Omental fat pad (tissue), 4 donors: ENCODE results near the gene SEMA3B. TPM values are rescaled to one million over a fixed set of nuclear protein-coding genes. Genes with fewer than 3 reads are reported as not detected.

Source experiments
- ATAC-seq: fragments of 150-250 bp; one replicate; pipeline ENCODE4 v1.9.1; 2016; ENCODE audit warnings: mild to moderate bottlenecking, moderate library complexity; ENCODE audit not compliant: low FRiP score
- DNase-seq: peaks from one replicate; pipeline ENCODE4 v3.0.0-alpha.2; 2019; ENCODE audit warnings: low spot score
- CTCF ChIP-seq, 3 donors: fragments of 450-650 bp; IDR thresholded peaks; one replicate each; pipeline ENCODE4 v1.5.1; 2016 to 2017; ENCODE audit warnings: antibody characterized with exemption in 3 of 3, mild to moderate bottlenecking in 3 of 3, moderate library complexity in 2 of 3
- total RNA-seq, 4 donors: library from RNA; depleted of rRNA; stranded (reverse); fragments of >200 nt; gene quantifications; one replicate each; pipeline ENCODE4 v1.1.0, GENCODE V29; 2016

The SEMA3B gene
- 10 to 100 TPM; 14.2 to 94.1 (median 45.4) TPM for total RNA-seq

DNA sequence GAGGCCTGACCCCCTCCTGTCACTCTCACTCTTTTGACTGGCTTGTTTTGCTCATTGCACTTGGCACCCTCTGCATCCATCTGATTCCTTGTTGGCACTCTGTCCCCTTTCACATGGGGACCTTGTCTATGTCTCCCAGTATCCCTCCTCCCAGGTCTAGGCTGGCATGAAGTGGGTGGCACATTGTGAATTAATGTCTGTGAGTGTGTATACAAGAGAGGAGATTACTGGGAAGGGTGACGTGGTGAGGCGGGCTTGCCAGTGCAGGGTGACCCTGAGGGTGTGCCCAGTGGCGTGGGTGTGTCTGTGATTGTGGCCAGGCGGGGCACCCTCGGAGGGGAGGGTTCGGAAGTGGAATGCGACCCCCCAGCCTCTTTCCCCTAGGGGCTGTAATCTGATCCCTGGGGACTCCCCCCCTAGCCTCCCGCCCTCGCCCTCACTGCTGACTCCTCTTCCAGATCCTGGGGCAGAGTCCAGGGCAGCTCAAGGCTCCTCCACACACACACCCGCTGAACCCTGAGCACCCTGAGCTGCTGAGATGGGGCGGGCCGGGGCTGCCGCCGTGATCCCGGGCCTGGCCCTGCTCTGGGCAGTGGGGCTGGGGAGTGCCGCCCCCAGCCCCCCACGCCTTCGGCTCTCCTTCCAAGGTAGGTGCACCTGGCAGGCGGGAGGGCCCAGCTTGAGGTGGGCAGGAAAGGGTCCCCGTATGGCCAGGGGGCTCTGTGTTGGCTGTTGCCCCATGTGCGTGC lies at the start of gene SEMA3B:
TSS of gene SEMA3B (plus strand) at position 445 of the 749 bp plus-strand sequence. CDS start at position 539, 94 bp downstream.
- ATAC-seq, result peak; percentile 6
- DNase-seq, result no peak

DNA sequence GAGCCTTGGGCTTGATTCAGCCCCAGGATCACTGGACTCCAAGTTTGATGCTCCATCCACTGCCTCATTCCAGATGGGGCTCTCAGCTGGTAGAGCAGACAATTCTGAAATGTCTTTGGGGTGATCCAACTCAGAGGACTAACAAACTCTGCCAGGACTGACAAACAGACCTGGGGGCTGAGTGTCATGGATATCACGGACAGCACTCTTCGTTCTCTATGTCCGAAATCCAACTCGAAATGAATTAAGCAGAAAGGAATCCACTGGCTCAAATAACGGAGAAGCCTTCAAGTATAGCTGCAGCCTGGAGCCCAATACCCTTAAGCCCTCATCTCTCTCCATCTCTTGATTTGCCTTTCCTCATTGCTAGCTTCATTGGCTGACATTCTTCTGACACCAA lies 49.7 kb upstream of the SEMA3B start:
- no peak for DNase-seq
- no peak for ATAC-seq
- TF ChIP-seq CTCF (IDR thresholded peaks at IDR 0.05), result no peak

More for the DNA sequence above, at the start of gene SEMA3B:
- TF ChIP-seq CTCF (IDR thresholded peaks at IDR 0.05), result no peak

DNA sequence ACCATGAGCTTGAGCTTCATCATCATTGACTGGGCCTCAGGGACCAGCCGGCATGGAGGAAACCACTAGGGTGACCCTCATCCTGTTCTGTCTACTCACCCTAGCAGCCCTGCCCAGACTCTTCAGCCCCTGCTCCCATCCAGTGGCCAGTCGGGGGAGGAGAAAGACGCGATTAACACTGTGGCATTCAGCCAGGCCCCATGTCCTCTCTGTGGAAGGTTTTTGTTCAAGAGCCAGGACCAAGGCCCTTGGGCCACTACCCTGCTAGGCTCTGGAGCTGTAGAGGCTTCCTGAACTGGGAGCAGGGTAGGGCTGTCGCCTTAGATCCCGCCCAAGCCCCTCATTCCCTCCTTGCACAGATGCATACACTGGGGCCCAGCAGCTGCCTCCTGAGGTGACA lies 48.8 kb upstream of the SEMA3B start:
- no peak for TF ChIP-seq CTCF (IDR thresholded peaks at IDR 0.05)
- ATAC-seq, result no peak

GRCh38 chr3:50221051-50221410 lies 47.9 kb upstream of the SEMA3B start:
- no peak for ATAC-seq
- no peak for TF ChIP-seq CTCF (IDR thresholded peaks at IDR 0.05)

More for the DNA sequence above, 48.8 kb upstream of the SEMA3B start:
- no peak for DNase-seq

GRCh38 chr3:50221411-50222168 lies 47.4 kb upstream of the SEMA3B start:
- TF ChIP-seq CTCF (IDR thresholded peaks at IDR 0.05), result no peak
- ATAC-seq, result no peak
- no peak for DNase-seq

More at GRCh38 chr3:50221051-50221410, 47.9 kb upstream of the SEMA3B start:
- DNase-seq, result no peak

DNA sequence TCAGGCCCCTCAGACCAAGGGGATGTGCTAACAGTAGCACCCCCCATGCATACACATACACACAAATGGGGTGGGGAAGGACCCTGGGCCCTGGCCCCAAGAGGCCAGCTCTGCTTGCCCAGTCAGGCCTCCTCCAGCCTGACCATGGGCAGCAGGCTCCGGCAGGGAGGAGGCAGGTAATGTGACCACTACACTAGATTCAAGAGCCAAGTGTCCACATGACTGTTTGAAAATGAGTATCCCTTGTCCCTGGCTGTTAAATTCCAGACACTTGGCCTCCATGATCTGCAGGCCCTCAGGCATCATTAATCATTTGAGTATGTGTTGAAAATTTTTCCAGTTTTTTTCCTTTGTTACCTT lies 46.8 kb upstream of the SEMA3B start:
- DNase-seq (no peak), ATAC-seq (no peak)
- TF ChIP-seq CTCF (IDR thresholded peaks at IDR 0.05), result no peak
